Measurements from ENCODE around the gene SIK2. TPM values are rescaled to one million over a fixed set of nuclear protein-coding genes. Genes with fewer than 3 reads are reported as not detected.

SIK2 gene
- total RNA-seq, 1 experiment from 2014 or later = 13.0 TPM

GRCh38 chr11:111735262-111736116 is 133.2 kb downstream of the SIK2 start:
- peaks cover 0 to 19% of the 10 kb centered on the region in 2 experiments; a peak in 1 of 4 replicates for H3K4me1 ChIP-seq (ENCODE audit: control insufficient read depth in 1 of 2, insufficient read depth in 2 of 2, low read length in 2 of 2)
- TF ChIP-seq ZFX (IDR thresholded peaks at IDR 0.05) (no peak), YY1 (IDR thresholded peaks at IDR 0.05; ENCODE audit: extremely low read depth, insufficient replicate concordance, low read depth, low read length) (no peak), REST (IDR thresholded peaks at IDR 0.05; ENCODE audit: low read depth) (no peak), POLR2A (IDR thresholded peaks at IDR 0.05; ENCODE audit: borderline replicate concordance, extremely low read depth, insufficient read depth, insufficient read length) (no peak), ZBTB33 (IDR thresholded peaks at IDR 0.05; ENCODE audit: extremely low read depth, insufficient replicate concordance, low read length) (no peak), JUND (IDR thresholded peaks at IDR 0.05) (no peak), EZH2phosphoT487 (IDR thresholded peaks at IDR 0.05; ENCODE audit: borderline replicate concordance) (no peak), ZNF274 (IDR thresholded peaks at IDR 0.05; ENCODE audit: low read depth, low read length) (no peak), CTCF (IDR thresholded peaks at IDR 0.05 in 2 of 3, conservative IDR thresholded peaks at IDR 0.05 in 1 of 3; ENCODE audit: borderline replicate concordance in 1 of 3, insufficient read depth in 1 of 3, low read depth in 2 of 3, low read length in 2 of 3) (no peak)
- TF ChIP-seq, protein P1, sequence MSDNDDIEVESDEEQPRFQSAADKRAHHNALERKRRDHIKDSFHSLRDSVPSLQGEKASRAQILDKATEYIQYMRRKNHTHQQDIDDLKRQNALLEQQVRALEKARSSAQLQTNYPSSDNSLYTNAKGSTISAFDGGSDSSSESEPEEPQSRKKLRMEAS (IDR thresholded peaks at IDR 0.05) = no peak
- no peak for DNase-seq (ENCODE audit: low read depth, low spot score)
- H3K9ac ChIP-seq (ENCODE audit: low read length) = no peak overlapping the region
- H3K4me2 ChIP-seq (ENCODE audit: low read length) = no peak overlapping the region
- no peaks in the 10 kb centered on the region for H3K9me2 ChIP-seq (ENCODE audit: insufficient read depth)
- H3K27me3 ChIP-seq (ENCODE audit: insufficient read depth, low read length) = no peaks in the 10 kb centered on the region
- POLR2A ChIA-PET = interaction anchor here (0.6 kb wide), 1 partner anchor 20 kb away, joined by 3 read pairs; no protein-coding TSS in a partner anchor
- no peak overlapping the region for H3K4me3 ChIP-seq (replicated peaks in 1 of 2; ENCODE audit: low read depth in 1 of 2, low read length in 2 of 2)
- no peak overlapping the region for H3K27ac ChIP-seq (ENCODE audit: low read depth, low read length)
- RAD21 ChIA-PET (ENCODE audit: low non-redundant PET in 1 of 2, low total read pairs in 2 of 2, uncharacterized antibody in 2 of 2, unreplicated experiment in 2 of 2) = no interaction called here
- CTCF ChIA-PET = no interaction called here
- ATAC-seq = no peak
- H3K36me3 ChIP-seq (ENCODE audit: control insufficient read depth in 1 of 2, insufficient read depth in 2 of 2, low read length in 2 of 2) = no peaks in the 10 kb centered on the region; a peak in 2 of 4 replicates
- BruUV-seq (replicated peaks) = no TSS peak
- H4K20me1 ChIP-seq (ENCODE audit: insufficient read depth) = no peaks in the 10 kb centered on the region
- intact Hi-C loops (cut with micrococcal nuclease) = no loop called here
- H3K9me3 ChIP-seq (ENCODE audit: control insufficient read depth in 1 of 2, insufficient read depth in 1 of 2, low read depth in 1 of 2, low read length in 2 of 2) = no peaks in the 10 kb centered on the region
- H3K79me2 ChIP-seq (ENCODE audit: insufficient read depth, low read length) = no peaks in the 10 kb centered on the region
- H2AFZ ChIP-seq (ENCODE audit: low read depth, low read length, poor library complexity, severe bottlenecking) = no peak overlapping the region

All from HCT116 (cell line).